ENCODE results near the gene ADAP1.

ADAP1 gene

GRCh38 chr7:921581-922333, 32.7 kb downstream of the ADAP1 start:
- Histone ChIP-seq H3K9me3 (ENCODE audit: control insufficient read depth in 5 of 5, low read length in 5 of 5) (no peaks in the 10 kb centered on the region), H3K27me3 (ENCODE audit: control insufficient read depth in 5 of 5, insufficient read depth in 4 of 5, low read length in 5 of 5) (peaks cover 0 to 13% (median 3%) of the 10 kb centered on the region in 5 donors), H3K9ac (ENCODE audit: low read length in 5 of 5) (no peak overlapping the region), H3K27ac (ENCODE audit: low read depth, low read length) (no peak overlapping the region), H3K4me3 (ENCODE audit: low read depth in 1 of 5, low read length in 5 of 5) (no peak overlapping the region), H3K36me3 (ENCODE audit: control insufficient read depth in 5 of 5, insufficient read depth in 5 of 5, low read length in 5 of 5) (no peaks in the 10 kb centered on the region), H3K4me1 (ENCODE audit: control insufficient read depth in 5 of 5, insufficient read depth in 5 of 5, low read length in 5 of 5) (peaks cover 0 to 34% (median 15%) of the 10 kb centered on the region in 5 donors)

DNA sequence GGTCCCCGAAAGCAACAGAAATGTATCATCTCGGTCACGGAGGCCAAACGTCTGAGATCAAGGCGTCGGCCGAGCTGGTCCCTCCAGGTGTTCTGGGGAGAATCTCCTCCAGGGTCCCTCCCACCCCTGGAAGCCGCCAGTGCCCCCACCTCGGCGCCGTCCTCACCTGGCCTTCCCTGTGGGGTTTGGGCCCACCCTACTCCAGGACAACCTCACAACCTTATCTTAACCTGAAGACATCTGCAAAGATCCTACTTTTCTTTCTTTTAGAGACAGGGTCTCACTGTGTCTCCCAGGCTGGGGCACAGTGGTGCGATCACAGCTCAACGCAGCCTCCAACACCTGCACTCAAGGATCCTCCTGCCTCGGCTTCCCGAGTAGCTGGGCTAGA, 33.4 kb downstream of the ADAP1 start:
- Histone ChIP-seq H3K4me1 (ENCODE audit: control insufficient read depth in 5 of 5, insufficient read depth in 5 of 5, low read length in 5 of 5) (peaks cover 0 to 34% (median 15%) of the 10 kb centered on the region in 5 donors), H3K27ac (ENCODE audit: low read depth, low read length) (no peak overlapping the region)

DNA sequence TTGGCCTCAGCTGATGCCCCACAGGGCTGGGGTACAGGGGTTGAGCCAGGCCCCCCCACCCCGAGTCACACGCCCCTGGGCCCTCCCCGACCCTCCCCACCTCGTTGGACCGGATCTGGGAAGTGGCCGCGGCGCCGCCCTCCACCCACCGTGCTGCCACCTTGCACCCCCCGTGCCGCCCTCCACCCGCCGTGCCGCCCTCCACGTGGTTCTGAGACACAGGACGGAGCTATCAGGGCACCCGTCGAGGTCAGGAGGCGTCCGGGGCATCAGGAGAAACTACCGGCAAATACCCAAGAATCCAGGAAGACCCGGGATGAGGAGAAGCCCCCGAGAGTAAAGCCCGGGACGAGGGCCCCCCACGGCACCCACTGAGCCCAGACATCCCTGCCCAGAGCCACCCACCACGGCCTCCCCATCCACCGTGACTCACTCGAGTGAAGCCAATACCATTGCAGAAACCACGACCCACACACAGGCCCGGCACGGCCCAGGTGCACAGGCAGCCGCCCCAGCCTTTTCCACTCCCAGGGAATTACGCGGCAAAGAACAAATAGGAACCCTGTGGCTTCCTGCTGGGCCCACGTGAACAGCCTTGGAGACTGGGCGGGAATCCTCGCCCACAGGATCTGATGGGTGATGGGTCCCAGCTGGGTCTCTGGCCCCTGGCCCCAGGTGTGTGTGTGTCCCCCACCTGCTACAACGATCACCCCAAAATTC, 34.0 kb downstream of the ADAP1 start:
- Histone ChIP-seq H3K4me3 (ENCODE audit: low read depth in 1 of 5, low read length in 5 of 5) (no peak overlapping the region), H3K27me3 (ENCODE audit: control insufficient read depth in 5 of 5, insufficient read depth in 4 of 5, low read length in 5 of 5) (peaks cover 3 to 13% (median 5%) of the 10 kb centered on the region in 5 donors), H3K4me1 (ENCODE audit: control insufficient read depth in 5 of 5, insufficient read depth in 5 of 5, low read length in 5 of 5) (peaks cover 0 to 31% (median 15%) of the 10 kb centered on the region in 5 donors), H3K36me3 (ENCODE audit: control insufficient read depth in 5 of 5, insufficient read depth in 5 of 5, low read length in 5 of 5) (no peaks in the 10 kb centered on the region), H3K27ac (ENCODE audit: low read depth, low read length) (no peak overlapping the region), H3K9ac (ENCODE audit: low read length in 5 of 5) (no peak overlapping the region), H3K9me3 (ENCODE audit: control insufficient read depth in 5 of 5, low read length in 5 of 5) (no peaks in the 10 kb centered on the region)

More for the DNA sequence above, 33.4 kb downstream of the ADAP1 start:
- no peaks in the 10 kb centered on the region for H3K36me3 ChIP-seq (ENCODE audit: control insufficient read depth in 5 of 5, insufficient read depth in 5 of 5, low read length in 5 of 5)
- no peaks in the 10 kb centered on the region for H3K9me3 ChIP-seq (ENCODE audit: control insufficient read depth in 5 of 5, low read length in 5 of 5)
- no peak overlapping the region for H3K4me3 ChIP-seq (ENCODE audit: low read depth in 1 of 5, low read length in 5 of 5)
- H3K9ac ChIP-seq (ENCODE audit: low read length in 5 of 5) = no peak overlapping the region
- H3K27me3 ChIP-seq (ENCODE audit: control insufficient read depth in 5 of 5, insufficient read depth in 4 of 5, low read length in 5 of 5) = peaks cover 1 to 13% (median 3%) of the 10 kb centered on the region in 5 donors

GRCh38 chr7:919924-920341, 34.5 kb downstream of the ADAP1 start:
- H3K4me1 ChIP-seq (ENCODE audit: control insufficient read depth in 5 of 5, insufficient read depth in 5 of 5, low read length in 5 of 5) = peaks cover 0 to 28% (median 13%) of the 10 kb centered on the region in 5 donors
- H3K27me3 ChIP-seq (ENCODE audit: control insufficient read depth in 5 of 5, insufficient read depth in 4 of 5, low read length in 5 of 5) = peaks cover 6 to 18% (median 9%) of the 10 kb centered on the region in 5 donors
- no peak overlapping the region for H3K9ac ChIP-seq (ENCODE audit: low read length in 5 of 5)
- no peak overlapping the region for H3K27ac ChIP-seq (ENCODE audit: low read depth, low read length)
- no peaks in the 10 kb centered on the region for H3K9me3 ChIP-seq (ENCODE audit: control insufficient read depth in 5 of 5, low read length in 5 of 5)
- H3K4me3 ChIP-seq (ENCODE audit: low read depth in 1 of 5, low read length in 5 of 5) = no peak overlapping the region
- no peaks in the 10 kb centered on the region for H3K36me3 ChIP-seq (ENCODE audit: control insufficient read depth in 5 of 5, insufficient read depth in 5 of 5, low read length in 5 of 5)

DNA sequence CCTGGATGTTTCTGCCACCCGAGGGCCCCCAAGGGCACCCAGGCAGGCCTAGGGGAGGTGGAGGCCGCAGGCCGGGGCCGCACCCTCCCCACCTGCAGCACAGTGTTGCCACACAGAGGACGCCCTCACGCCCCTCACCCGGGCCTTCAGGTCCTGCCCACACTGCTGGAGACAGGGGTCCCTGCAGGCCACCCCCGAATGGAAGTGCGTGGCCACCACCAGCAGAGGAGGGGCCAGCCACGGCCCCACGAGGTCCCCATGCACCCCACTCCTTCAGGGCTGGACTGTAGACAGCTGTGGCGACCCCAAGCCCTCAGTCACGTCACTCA, 35.4 kb downstream of the ADAP1 start:
- no peak overlapping the region for H3K27ac ChIP-seq (ENCODE audit: low read depth, low read length)
- no peak overlapping the region for H3K9ac ChIP-seq (ENCODE audit: low read length in 5 of 5)
- H3K9me3 ChIP-seq (ENCODE audit: control insufficient read depth in 5 of 5, low read length in 5 of 5) = no peaks in the 10 kb centered on the region
- H3K27me3 ChIP-seq (ENCODE audit: control insufficient read depth in 5 of 5, insufficient read depth in 4 of 5, low read length in 5 of 5) = peaks cover 6 to 18% (median 9%) of the 10 kb centered on the region in 5 donors
- H3K4me1 ChIP-seq (ENCODE audit: control insufficient read depth in 5 of 5, insufficient read depth in 5 of 5, low read length in 5 of 5) = peaks cover 0 to 22% (median 10%) of the 10 kb centered on the region in 5 donors
- no peaks in the 10 kb centered on the region for H3K36me3 ChIP-seq (ENCODE audit: control insufficient read depth in 5 of 5, insufficient read depth in 5 of 5, low read length in 5 of 5)
- H3K4me3 ChIP-seq (ENCODE audit: low read depth in 1 of 5, low read length in 5 of 5) = no peak overlapping the region

DNA sequence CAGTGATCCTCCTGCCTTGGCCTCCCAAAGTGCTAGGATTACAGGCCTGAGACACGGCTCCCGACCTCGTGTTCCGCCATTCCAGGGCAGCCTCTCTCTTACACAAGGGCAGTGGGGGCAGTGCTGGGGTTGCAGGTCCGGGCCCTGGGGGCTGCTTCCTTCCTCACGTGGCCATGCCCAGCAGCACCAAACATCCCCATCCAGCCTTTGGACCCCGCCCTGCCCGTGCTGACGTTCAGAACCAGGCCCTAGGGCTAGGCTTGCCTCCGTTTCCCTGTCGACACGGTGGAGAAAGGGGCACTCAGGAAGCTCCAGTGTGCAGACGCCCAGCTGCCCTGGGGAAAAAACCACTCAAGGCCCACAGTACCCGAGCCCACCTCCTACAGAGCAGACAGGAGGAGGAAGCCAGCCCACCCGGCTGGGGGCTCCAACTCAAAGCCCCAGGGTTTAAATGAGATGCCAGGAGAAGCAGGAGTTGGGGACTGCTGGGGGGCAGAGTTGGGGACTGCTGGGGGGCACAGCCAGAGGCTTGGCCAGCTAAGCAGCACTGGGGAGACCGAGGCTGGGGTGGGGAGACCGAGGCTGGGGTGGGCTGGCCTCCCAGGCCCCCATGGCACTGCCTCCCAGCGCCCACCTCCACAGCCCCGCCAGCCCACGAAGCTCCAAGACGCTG, 35.9 kb downstream of the ADAP1 start:
- Histone ChIP-seq H3K4me3 (ENCODE audit: low read depth in 1 of 5, low read length in 5 of 5) (no peak overlapping the region), H3K4me1 (ENCODE audit: control insufficient read depth in 5 of 5, insufficient read depth in 5 of 5, low read length in 5 of 5) (peaks cover 0 to 19% (median 7%) of the 10 kb centered on the region in 5 donors), H3K36me3 (ENCODE audit: control insufficient read depth in 5 of 5, insufficient read depth in 5 of 5, low read length in 5 of 5) (no peaks in the 10 kb centered on the region), H3K9me3 (ENCODE audit: control insufficient read depth in 5 of 5, low read length in 5 of 5) (no peaks in the 10 kb centered on the region), H3K9ac (ENCODE audit: low read length in 5 of 5) (no peak overlapping the region), H3K27ac (ENCODE audit: low read depth, low read length) (no peak overlapping the region), H3K27me3 (ENCODE audit: control insufficient read depth in 5 of 5, insufficient read depth in 4 of 5, low read length in 5 of 5) (peaks cover 6 to 16% (median 9%) of the 10 kb centered on the region in 5 donors)

DNA sequence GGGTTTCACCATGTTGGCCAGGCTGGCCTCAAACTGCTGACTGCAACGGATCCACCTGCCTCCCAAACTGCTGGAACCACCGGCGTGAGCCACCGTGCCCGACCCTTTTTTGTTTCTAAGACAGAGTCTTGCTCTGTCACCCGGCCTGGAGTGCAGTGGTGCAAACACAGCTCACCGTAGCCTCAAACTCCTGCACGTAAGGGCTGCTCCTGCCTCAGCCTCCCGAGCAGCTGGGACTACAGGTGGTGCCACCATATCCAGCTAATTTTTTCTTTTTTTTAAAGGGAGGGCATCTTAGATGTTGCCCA, 36.4 kb downstream of the ADAP1 start:
- H3K9ac ChIP-seq (ENCODE audit: low read length in 5 of 5) = no peak overlapping the region
- no peak overlapping the region for H3K4me3 ChIP-seq (ENCODE audit: low read depth in 1 of 5, low read length in 5 of 5)
- no peak overlapping the region for H3K27ac ChIP-seq (ENCODE audit: low read depth, low read length)
- peaks cover 0 to 15% (median 3%) of the 10 kb centered on the region in 5 donors for H3K4me1 ChIP-seq (ENCODE audit: control insufficient read depth in 5 of 5, insufficient read depth in 5 of 5, low read length in 5 of 5)
- H3K27me3 ChIP-seq (ENCODE audit: control insufficient read depth in 5 of 5, insufficient read depth in 4 of 5, low read length in 5 of 5) = peaks cover 4 to 13% (median 9%) of the 10 kb centered on the region in 5 donors
- H3K36me3 ChIP-seq (ENCODE audit: control insufficient read depth in 5 of 5, insufficient read depth in 5 of 5, low read length in 5 of 5) = no peaks in the 10 kb centered on the region
- no peaks in the 10 kb centered on the region for H3K9me3 ChIP-seq (ENCODE audit: control insufficient read depth in 5 of 5, low read length in 5 of 5)

DNA sequence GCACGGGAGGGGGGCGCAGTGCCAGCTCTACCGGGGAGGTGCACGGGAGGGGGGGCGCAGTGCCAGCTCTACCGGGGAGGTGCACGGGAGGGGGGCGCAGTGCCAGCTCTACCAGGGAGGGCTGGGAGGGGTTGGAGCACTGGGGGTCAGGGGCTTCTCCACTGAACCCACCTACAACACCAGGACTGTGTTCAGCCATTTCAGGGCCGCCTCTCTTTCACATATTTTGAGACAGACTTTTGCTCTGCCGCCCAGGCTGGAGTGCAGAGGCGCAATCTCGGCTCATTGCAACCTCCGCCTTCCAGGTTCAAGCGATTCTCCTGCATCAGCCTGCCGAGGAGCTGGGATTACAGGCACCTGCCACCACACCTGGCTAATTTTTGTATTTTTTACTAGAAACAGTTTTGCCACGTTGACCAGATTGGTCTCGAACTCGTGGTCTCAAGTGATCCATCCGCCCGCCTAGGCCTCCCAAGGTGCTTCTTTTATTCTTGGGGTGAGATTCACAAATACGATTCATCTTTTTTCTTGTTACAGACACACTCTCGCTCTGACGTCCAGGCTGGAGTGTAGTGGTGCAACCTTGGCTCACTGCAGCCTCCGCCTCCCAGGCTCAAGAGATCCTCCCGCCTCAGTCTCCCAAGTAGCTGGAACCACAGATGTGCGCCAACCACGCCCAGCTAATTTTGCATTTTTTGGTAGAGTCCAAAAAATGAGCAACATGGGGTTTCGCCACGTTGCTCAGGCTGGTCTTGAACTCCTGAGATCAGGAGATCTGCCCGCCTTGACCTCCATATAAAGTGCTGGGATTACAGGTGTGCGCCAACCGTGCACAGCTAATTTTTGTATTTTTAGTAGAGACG, 37.0 kb downstream of the ADAP1 start:
- Histone ChIP-seq H3K27me3 (ENCODE audit: control insufficient read depth in 5 of 5, insufficient read depth in 4 of 5, low read length in 5 of 5) (peaks cover 4 to 13% (median 8%) of the 10 kb centered on the region in 5 donors), H3K9me3 (ENCODE audit: control insufficient read depth in 5 of 5, low read length in 5 of 5) (no peaks in the 10 kb centered on the region), H3K4me3 (ENCODE audit: low read depth in 1 of 5, low read length in 5 of 5) (no peak overlapping the region), H3K27ac (ENCODE audit: low read depth, low read length) (no peak overlapping the region), H3K36me3 (ENCODE audit: control insufficient read depth in 5 of 5, insufficient read depth in 5 of 5, low read length in 5 of 5) (no peaks in the 10 kb centered on the region), H3K4me1 (ENCODE audit: control insufficient read depth in 5 of 5, insufficient read depth in 5 of 5, low read length in 5 of 5) (peaks cover 0 to 10% (median 3%) of the 10 kb centered on the region in 5 donors), H3K9ac (ENCODE audit: low read length in 5 of 5) (no peak overlapping the region)

DNA sequence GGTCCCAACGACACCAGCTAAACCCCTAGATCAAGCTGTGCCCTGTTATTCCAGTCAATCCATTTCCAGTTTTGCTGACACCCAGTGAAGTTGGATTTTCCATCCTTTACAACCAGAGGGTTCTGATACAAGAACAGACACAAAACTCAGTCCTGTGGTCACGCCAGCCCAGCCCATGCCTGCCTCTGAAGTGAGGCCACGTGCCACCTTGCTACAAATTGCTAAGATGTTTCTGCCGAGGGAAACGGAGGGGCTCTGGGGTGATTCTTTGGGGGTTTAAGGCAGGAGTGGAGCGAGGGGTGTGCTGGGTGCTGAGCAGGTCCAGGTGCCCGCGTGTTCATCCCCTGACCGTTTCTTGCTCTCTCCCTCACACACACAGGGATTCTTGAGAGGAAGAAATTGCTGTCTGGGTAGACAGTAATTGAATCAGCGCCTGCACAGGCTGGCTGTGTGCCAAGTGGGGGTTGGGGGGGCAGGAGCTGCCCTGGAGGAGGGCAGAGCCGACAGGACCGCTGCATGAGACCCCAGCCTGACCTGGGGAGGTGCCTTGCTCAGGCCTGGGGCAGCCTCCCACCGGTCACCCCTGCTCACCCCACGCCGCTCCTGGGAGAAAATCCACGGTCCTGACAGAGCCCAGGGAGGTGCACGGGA, 38.1 kb downstream of the ADAP1 start:
- no peak overlapping the region for H3K9ac ChIP-seq (ENCODE audit: low read length in 5 of 5)
- peaks cover 3 to 13% (median 4%) of the 10 kb centered on the region in 5 donors for H3K27me3 ChIP-seq (ENCODE audit: control insufficient read depth in 5 of 5, insufficient read depth in 4 of 5, low read length in 5 of 5)
- H3K9me3 ChIP-seq (ENCODE audit: control insufficient read depth in 5 of 5, low read length in 5 of 5) = no peaks in the 10 kb centered on the region
- no peaks in the 10 kb centered on the region for H3K4me1 ChIP-seq (ENCODE audit: control insufficient read depth in 5 of 5, insufficient read depth in 5 of 5, low read length in 5 of 5)
- no peak overlapping the region for H3K4me3 ChIP-seq (ENCODE audit: low read depth in 1 of 5, low read length in 5 of 5)
- H3K27ac ChIP-seq (ENCODE audit: low read depth, low read length) = no peak overlapping the region
- H3K36me3 ChIP-seq (ENCODE audit: control insufficient read depth in 5 of 5, insufficient read depth in 5 of 5, low read length in 5 of 5) = no peaks in the 10 kb centered on the region
